Measurements from ENCODE around the gene HSPA1A. TPM values are rescaled to one million over a fixed set of nuclear protein-coding genes. Genes with fewer than 3 reads are reported as not detected.
"Not testable (repeated sequence)": the region's sequence is repeated elsewhere in the genome, so short reads cannot be mapped to it uniquely, and the experiment has no call there.

HSPA1A gene
- total RNA-seq, 1 experiment from 2014 or later = not detected

DNA sequence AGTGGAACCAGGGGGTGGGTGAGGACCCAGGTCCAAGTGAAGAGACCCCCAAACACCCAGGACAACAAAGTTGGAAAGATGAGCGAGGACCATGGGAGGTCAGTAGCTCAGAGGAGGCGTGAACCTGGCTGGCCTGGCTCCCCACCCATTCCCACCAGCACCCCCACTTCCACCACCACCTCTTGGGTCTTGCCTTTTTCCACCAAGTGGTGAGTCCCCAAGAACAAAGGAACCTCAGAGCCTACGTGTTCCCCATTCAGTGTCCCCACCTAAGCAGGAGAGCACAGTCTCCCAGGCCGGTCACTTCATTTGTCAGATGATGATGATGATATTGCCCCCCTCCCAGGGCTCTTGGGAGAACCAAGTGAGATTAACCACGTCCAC is 37.7 kb upstream of the HSPA1A start:
- Histone ChIP-seq H3K4me1 (peaks cover 3% of the 10 kb centered on the region; the same call in 1 of the 2 replicates), H3K9me3 (replicated peaks) (no peaks in the 10 kb centered on the region), H3K27ac (no peak overlapping the region), H3K4me3 (no peak overlapping the region), H3K36me3 (peaks cover 18% of the 10 kb centered on the region), H3K27me3 (no peaks in the 10 kb centered on the region)
- no peak for DNase-seq

DNA sequence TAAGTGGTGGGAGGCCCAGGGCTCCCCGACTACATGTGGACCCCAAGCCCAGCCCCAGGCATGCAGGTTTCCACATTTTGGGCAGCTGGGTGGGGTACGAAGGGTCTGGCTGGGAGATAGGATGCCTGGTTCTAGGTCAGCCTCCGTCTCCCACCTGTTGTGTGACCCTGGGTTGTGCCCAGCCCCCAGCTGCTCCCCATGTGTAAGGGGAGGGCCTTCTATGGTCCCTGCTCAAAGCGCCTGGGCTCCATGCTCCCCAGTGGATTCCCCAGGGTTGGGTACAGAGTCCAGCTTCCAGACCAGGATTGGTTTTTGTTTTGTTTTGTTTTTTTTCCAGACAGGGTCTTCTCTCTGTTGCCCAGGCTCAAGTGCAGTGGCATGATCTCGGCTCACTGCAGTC is 37.1 kb upstream of the HSPA1A start:
- Histone ChIP-seq H3K27me3 (no peaks in the 10 kb centered on the region), H3K9me3 (replicated peaks) (no peaks in the 10 kb centered on the region), H3K4me1 (peaks cover 3% of the 10 kb centered on the region; the same call in 1 of the 2 replicates), H3K36me3 (peaks cover 22% of the 10 kb centered on the region), H3K4me3 (no peak overlapping the region), H3K27ac (no peak overlapping the region)
- no peak for DNase-seq

DNA sequence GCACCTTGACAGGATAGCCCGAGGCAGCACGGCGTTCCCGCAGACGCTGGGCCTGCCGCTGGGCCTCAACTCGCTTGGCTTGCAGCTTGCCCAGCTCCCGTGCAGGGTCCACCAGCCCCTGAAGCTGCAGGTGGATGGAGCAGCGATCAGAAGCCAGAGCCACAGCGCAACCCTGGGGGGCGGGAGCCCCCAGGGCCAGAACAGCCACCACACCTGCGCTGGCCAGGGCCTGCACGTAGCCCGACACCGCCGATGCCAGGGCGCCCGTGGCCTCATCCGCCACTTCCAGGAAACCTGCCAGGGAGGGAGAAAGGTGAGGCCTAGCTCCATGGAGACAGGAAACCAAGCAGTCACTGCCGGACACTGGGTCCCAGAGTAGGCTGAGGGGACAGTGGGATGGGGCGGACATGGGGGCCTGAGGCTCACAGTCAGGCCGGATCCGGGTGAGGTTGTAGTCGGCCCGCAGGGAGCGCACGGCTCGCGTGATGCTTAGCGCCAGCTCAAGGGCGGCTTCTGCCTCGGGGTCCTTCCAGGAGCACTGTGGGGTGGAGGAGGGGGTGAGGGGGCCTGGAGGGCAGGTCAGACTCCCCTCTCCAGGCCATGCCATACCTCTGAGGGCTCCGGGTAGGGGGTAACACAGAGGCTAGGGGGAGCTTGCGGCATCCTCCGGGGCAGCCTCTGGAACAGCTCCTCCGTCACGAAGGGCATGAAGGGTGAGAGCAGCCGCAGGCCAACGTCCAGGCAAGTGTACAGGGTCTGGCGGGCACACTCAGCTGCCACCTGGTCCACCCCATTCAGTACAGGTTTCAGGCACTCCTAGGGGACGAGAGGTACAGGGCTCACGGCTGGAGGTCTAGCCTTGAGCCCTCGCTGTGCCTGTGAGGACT is 36.1 kb upstream of the HSPA1A start:
- DNase-seq = no peak
- H3K4me3 ChIP-seq = no peak overlapping the region
- peaks cover 3% of the 10 kb centered on the region; the same call in 1 of the 2 replicates for H3K4me1 ChIP-seq
- no peak overlapping the region for H3K27ac ChIP-seq
- H3K36me3 ChIP-seq = peaks cover 26% of the 10 kb centered on the region
- H3K9me3 ChIP-seq (replicated peaks) = no peaks in the 10 kb centered on the region
- H3K27me3 ChIP-seq = no peaks in the 10 kb centered on the region

DNA sequence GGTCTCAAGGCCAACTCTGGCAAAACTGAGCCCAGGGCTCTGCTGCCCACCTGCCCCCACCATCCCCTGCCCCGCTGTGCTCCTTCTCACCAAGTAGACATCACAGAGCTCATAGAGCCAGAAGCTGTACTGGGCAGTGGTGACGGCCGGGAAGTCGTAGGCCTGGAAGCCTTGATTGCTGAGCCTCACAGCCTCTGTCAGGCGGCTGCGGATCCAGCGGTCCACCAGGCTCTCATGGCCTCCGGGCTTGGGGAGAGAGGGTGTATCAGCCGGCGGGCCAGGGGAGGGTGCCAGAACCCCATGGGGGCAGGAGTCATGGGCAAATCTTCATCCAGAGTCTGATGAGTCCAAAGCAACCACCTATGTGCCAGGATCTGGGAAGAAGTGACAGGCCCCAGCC is 35.4 kb upstream of the HSPA1A start:
- Histone ChIP-seq H3K27ac (no peak overlapping the region), H3K4me1 (peaks cover 3% of the 10 kb centered on the region; the same call in 1 of the 2 replicates), H3K27me3 (no peaks in the 10 kb centered on the region), H3K9me3 (replicated peaks) (no peaks in the 10 kb centered on the region), H3K4me3 (no peak overlapping the region), H3K36me3 (peaks cover 30% of the 10 kb centered on the region)
- DNase-seq = no peak

DNA sequence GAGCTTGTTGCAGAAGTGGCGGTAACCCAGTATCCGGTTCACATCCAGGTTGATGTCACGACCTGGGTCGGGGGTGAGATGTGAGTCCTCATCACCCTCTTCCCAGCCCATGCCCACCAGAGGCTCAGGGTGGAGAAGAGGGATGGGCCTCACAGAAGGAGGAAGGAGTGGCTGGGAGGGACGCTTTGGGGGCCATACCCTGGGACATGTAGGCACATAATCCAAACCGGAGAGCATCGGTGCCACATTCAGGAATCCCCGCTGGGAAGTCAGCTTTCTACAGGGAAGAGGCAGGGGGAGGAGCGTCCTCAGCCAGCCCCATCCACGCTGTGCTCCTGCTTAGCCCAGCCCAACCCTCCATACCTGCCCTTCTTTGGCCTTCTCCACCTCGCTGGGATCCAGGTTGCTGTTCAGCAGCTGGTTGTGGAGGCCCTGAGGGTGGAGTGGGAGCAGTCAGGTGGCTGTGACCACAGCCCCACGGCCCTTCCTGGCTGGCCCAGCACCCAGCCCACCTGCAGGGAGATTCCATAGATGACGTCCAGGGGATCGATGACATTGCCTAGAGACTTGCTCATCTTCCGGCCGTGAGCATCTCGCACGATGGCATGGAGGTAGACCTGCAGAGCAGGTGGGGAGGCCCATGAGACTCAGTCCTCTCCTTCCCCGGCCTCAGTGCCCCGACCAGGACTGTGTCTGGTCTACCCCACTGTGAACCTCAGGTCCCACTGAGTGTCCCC is 34.7 kb upstream of the HSPA1A start:
- no peaks in the 10 kb centered on the region for H3K9me3 ChIP-seq (replicated peaks)
- no peak overlapping the region for H3K27ac ChIP-seq
- H3K36me3 ChIP-seq = peaks cover 31% of the 10 kb centered on the region
- peaks cover 3% of the 10 kb centered on the region; the same call in 1 of the 2 replicates for H3K4me1 ChIP-seq
- no peak overlapping the region for H3K4me3 ChIP-seq
- H3K27me3 ChIP-seq = no peaks in the 10 kb centered on the region
- no peak for DNase-seq

DNA sequence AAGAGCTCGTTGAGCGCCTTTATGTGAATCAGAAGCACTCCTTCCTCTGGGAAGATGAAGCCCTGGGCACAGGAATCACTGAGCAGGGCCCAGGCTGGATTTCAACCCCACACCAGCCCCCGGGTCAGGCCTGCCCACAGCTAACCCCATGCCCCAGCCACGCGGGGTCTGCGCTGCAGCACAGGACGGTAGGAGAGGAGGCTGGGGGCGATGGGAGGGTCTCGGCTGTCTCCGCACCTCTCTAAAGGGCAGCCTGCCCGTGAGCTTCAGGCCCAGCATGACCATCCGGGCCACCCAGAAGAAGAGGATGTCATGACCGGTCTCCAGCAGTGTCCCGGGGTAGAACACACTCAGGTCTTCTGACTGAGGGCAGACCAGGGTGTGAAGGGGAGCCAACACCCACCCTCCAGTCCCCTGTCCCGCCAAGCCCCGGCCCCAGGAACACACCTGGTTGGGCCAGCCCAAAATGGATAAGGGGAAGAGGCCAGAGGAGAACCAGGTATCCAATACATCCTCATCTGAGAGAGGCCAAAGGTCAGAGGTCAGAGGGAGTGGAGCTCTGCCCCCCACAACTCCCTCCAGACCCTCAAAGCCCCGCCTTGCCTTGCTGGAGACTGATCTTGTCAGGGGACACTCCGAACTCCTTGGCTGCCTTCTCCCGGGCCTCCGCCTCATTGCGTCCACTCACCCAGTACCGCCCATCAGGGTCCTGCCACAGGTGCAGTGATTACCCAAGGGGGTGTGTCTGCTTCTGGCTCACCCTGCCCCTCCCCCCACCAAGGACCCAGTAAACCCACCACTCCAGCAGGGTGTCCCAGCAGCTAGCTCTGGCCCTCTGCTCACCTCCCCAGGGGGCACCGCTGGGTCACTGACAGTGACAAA is 33.9 kb upstream of the HSPA1A start:
- H3K4me3 ChIP-seq = no peak overlapping the region
- no peaks in the 10 kb centered on the region for H3K9me3 ChIP-seq (replicated peaks)
- H3K4me1 ChIP-seq = peaks cover 3% of the 10 kb centered on the region; the same call in 1 of the 2 replicates
- H3K36me3 ChIP-seq = peaks cover 31% of the 10 kb centered on the region
- H3K27ac ChIP-seq = no peak overlapping the region
- H3K27me3 ChIP-seq = no peaks in the 10 kb centered on the region
- DNase-seq = no peak

DNA sequence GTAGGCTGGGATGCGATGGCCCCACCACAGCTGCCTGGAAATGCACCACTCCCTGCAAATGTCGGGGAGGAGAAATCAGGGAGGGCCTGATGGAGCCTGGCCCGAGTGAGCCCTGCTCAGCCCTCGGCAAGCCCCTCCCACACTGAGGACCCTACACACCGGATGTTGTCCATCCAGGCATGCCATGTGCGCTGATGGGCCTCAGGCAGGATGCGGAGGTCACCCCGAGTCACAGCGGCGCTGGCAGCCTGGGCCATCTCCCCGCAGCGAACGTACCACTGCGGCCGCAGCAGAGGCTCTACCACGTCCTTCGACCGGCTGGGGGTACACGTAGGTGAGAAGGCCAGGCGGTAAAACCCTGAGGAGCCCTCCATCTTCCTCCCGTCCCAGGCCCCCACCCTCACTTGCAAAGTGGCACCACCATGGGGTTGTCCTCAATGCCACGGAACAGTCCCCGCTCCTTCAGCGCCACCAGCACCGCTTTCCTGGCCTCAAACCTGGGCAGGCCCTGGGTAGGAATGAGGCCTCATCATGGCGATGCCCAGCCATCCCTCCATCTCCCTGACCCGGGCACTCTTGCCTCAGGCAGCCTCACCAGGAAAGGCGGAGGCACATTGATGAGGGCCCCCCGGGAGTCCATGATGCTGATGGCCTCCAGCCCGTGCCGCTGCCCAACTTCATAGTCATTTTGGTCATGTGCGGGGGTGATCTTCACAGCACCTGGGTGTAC is 33.1 kb upstream of the HSPA1A start:
- H3K9me3 ChIP-seq (replicated peaks) = no peaks in the 10 kb centered on the region
- no peak overlapping the region for H3K4me3 ChIP-seq
- H3K4me1 ChIP-seq = no peaks in the 10 kb centered on the region; the same call in 1 of the 2 replicates
- H3K27ac ChIP-seq = no peak overlapping the region
- H3K36me3 ChIP-seq = peaks cover 31% of the 10 kb centered on the region
- H3K27me3 ChIP-seq = no peaks in the 10 kb centered on the region
- no peak for DNase-seq

DNA sequence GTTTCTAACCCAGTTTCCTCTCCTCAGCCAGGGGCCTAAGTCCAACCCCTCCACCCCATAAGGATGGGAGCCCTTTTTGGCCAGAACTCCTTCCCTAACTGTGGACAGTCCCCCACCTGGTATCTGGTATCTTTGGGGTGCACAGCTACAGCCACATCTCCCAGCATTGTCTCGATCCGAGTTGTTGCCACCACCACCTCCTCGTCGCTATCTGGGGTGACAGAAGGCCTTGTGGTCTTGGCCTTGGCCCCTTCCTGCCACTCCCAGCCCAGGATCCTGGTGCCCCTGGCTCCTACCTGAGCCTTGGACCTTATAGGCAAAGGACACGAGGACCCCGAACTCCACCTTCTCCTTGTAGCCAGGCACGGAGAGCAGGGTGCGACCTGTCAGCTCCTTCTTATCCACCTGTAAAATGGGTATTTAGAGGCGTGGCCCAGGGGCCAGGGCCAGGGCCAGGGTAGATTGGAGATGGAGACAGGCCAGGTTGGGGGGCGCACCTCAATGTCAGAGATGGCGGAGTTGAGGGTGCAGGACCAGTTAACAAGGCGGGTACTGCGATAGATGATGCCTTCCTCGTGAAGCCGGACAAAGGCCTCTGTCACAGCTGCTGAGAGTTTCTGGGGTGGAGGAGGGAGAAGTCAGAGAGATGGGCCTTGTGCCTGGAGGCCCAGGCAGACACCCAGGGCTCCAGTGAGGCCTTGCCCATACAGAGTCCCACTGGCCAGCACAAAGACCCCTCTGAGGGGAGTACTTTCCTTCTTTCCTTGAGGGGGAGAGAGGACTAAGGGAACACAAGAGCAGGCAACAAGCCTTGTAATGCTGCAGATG is 31.0 kb upstream of the HSPA1A start:
- Histone ChIP-seq H3K36me3 (peaks cover 37% of the 10 kb centered on the region), H3K27me3 (no peaks in the 10 kb centered on the region), H3K4me3 (no peak overlapping the region), H3K9me3 (replicated peaks) (no peaks in the 10 kb centered on the region), H3K4me1 (no peaks in the 10 kb centered on the region), H3K27ac (no peak overlapping the region)
- DNase-seq = no peak

DNA sequence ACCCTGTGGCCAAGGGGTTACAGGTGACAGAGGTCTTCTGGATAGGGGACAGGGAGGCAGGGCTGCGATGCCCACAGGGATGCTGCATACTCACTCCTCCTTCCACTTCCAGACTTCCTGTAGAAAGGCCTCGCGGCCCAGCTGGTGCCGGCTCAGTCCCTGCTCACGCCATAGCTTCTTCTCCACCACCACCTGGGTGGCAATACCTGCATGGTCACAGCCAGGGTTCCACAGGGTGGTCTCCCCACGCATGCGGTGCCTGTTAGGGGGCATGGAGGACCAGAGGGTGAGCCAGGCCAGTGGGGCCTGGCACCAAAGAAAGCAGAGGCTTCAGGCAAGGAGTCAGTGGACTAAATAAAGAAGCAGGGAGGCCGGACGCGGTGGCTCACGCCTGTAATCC is 29.9 kb upstream of the HSPA1A start:
- no peak for DNase-seq
- no peaks in the 10 kb centered on the region for H3K27me3 ChIP-seq
- H3K27ac ChIP-seq = no peak overlapping the region
- H3K36me3 ChIP-seq = peaks cover 40% of the 10 kb centered on the region
- H3K4me3 ChIP-seq = no peak overlapping the region
- no peaks in the 10 kb centered on the region for H3K9me3 ChIP-seq (replicated peaks)
- H3K4me1 ChIP-seq = no peaks in the 10 kb centered on the region

DNA sequence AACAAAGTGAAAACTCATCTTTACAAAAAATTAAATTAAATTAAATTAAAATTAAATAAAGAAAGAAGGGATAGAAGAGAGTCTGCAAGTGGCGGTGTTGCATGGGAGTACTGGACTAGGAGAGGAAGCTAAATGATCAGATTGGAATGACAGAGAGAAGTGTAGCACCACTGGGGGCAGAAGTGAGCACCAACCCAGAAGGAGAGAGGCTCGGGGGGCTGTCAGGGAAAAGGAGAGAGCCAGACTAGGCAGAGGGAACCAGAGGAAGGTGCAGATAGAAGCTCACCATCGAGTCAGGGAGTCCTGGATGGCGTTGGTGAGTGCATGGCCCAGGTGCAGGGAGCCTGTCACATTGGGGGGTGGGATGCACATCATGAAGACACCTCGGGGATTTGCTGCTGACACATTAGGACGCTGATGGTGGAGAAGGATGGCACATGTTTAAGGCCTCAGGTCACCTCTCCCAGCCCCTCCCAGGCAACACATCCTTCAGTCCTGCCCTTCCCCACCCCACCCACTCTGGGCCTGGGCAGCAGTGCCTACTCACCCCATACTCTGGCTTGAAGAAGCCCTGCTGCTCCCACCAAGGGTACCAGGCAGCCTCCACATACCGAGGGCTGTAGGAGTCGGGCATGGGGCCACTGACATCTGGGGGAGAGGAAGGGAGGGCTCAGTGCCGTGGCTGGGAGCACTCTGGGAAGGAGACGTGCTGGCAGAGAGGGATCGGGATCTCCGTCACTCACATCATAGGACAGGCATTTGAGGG is 23.8 kb upstream of the HSPA1A start:
- Histone ChIP-seq H3K27me3 (no peaks in the 10 kb centered on the region), H3K4me1 (no peaks in the 10 kb centered on the region), H3K4me3 (no peak overlapping the region), H3K9me3 (replicated peaks) (no peaks in the 10 kb centered on the region), H3K36me3 (peaks cover 38% of the 10 kb centered on the region), H3K27ac (no peak overlapping the region)
- peak; percentile 52 to 70 for DNase-seq

DNA sequence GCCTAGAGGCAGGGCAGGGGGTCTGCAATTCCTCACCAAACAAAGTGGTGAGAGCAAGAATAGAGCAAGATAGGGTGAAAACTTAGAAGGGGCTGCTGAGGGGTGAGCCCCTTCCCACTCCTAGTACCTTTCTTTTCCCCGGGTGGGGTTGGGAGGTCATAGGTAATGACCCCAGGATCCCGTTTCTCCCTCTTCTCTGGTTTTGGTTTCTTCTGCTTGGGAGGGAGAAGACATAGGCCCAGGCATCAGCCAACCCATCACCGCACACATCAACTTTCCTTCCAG is 23.3 kb upstream of the HSPA1A start:
- Histone ChIP-seq H3K9me3 (replicated peaks) (no peaks in the 10 kb centered on the region), H3K27ac (no peak overlapping the region), H3K4me1 (no peaks in the 10 kb centered on the region), H3K4me3 (no peak overlapping the region), H3K36me3 (peaks cover 38% of the 10 kb centered on the region), H3K27me3 (no peaks in the 10 kb centered on the region)
- DNase-seq = no peak

DNA sequence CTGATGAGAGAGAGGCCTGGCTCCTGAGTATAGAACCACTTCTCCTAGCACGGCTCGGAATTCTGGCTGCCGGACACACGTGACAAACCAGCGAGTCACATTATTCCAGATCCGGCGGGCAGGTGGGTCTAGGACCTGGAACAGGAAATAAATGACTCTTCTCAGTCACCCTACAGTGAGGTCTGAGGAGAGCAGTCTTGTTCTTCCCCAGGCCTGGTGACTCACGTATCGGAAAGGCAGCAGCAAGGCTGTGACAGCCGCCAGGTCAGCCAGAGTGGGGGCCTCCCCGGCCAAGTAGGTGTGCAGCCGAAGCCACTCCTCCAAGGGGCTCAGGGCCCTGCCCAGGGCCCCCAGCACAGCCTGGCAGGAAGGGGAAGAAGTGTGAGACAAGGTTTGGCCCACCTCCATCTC is 22.6 kb upstream of the HSPA1A start:
- no peak overlapping the region for H3K27ac ChIP-seq
- H3K9me3 ChIP-seq (replicated peaks) = no peaks in the 10 kb centered on the region
- peaks cover 38% of the 10 kb centered on the region for H3K36me3 ChIP-seq
- DNase-seq = no peak
- H3K4me3 ChIP-seq = no peak overlapping the region
- H3K4me1 ChIP-seq = no peaks in the 10 kb centered on the region
- no peaks in the 10 kb centered on the region for H3K27me3 ChIP-seq

DNA sequence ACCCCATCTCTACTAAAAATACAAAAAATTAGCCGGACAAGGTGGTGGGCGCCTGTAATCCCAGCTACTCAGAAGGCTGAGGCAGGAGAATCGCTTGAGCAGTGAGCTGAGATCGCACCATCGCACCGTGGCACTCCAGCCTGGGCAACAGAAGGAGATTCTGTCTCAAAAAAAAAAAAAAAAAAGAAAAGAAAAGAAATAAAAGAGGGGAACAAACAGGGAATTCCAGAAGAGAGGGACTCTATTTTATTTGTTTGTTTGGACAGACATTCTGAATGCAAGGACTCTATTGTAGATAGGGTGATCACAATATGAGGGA is 21.5 kb upstream of the HSPA1A start:
- peaks cover 35% of the 10 kb centered on the region for H3K36me3 ChIP-seq
- H3K9me3 ChIP-seq (replicated peaks); DNase-seq; H3K4me1 ChIP-seq; H3K27me3 ChIP-seq; H3K27ac ChIP-seq: not testable (repeated sequence)
- peak overlapping the region; percentile 88 for H3K4me3 ChIP-seq
